ENCODE measurements around the gene RALY. TPM values are rescaled to one million over a fixed set of nuclear protein-coding genes. Genes with fewer than 3 reads are reported as not detected.

The RALY gene
- total and polyA plus RNA-seq, 2 of the 4 experiments (the other 2 are of a cell fraction), result 46.2 to 115 TPM

GRCh38 chr20:34070079-34070439 is 76.3 kb downstream of the RALY start:
- peaks cover 76% of the 10 kb centered on the region for H4K20me1 ChIP-seq (ENCODE audit: insufficient read depth, low read length)
- no peak overlapping the region for H3K14ac ChIP-seq (replicated peaks; ENCODE audit: low read depth, low read length)
- peaks cover 40 to 90% of the 10 kb centered on the region in 2 experiments for H3K79me1 ChIP-seq (ENCODE audit: low read depth in 1 of 2, low read length in 2 of 2)
- no peak overlapping the region for H3K4ac ChIP-seq (ENCODE audit: low read depth, low read length)
- no peak overlapping the region for H2BK20ac ChIP-seq (ENCODE audit: low read depth, low read length)
- no peak overlapping the region for H4K91ac ChIP-seq (ENCODE audit: insufficient read depth, low read depth, low read length)
- no peak overlapping the region for H3K4me2 ChIP-seq (ENCODE audit: low read depth, low read length)
- H2BK120ac ChIP-seq (ENCODE audit: low read depth, low read length), result no peak overlapping the region
- H3K36me3 ChIP-seq (ENCODE audit: control insufficient read depth, insufficient read depth, low read length), result peaks cover 23% of the 10 kb centered on the region
- DNase-seq, result no peak
- H3K9me1 ChIP-seq (ENCODE audit: insufficient read depth, low read length), result peaks cover 15% of the 10 kb centered on the region
- in situ Hi-C loops (cut with MboI; ENCODE audit: low sequenced_read_pairs), result no loop called here
- no peak overlapping the region for H2BK5ac ChIP-seq (ENCODE audit: low read depth, low read length, poor library complexity, severe bottlenecking)
- no peak overlapping the region for H2AK9ac ChIP-seq (replicated peaks; ENCODE audit: low read depth, low read length, poor library complexity)
- TF ChIP-seq USF2 (IDR thresholded peaks at IDR 0.05; ENCODE audit: low read depth, low read length), result no peak
- no peak for TF ChIP-seq MAZ (IDR thresholded peaks at IDR 0.05; ENCODE audit: borderline replicate concordance, low read depth, low read length)
- no peak for TF ChIP-seq POLR2A (IDR thresholded peaks at IDR 0.05; ENCODE audit: low read depth, low read length)
- TF ChIP-seq, protein P1, sequence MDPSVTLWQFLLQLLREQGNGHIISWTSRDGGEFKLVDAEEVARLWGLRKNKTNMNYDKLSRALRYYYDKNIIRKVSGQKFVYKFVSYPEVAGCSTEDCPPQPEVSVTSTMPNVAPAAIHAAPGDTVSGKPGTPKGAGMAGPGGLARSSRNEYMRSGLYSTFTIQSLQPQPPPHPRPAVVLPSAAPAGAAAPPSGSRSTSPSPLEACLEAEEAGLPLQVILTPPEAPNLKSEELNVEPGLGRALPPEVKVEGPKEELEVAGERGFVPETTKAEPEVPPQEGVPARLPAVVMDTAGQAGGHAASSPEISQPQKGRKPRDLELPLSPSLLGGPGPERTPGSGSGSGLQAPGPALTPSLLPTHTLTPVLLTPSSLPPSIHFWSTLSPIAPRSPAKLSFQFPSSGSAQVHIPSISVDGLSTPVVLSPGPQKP (IDR thresholded peaks at IDR 0.05; ENCODE audit: borderline replicate concordance, low read depth, low read length), result no peak
- no peak for TF ChIP-seq RFX5 (IDR thresholded peaks at IDR 0.05; ENCODE audit: low read depth, low read length)
- no peak for TF ChIP-seq MAFK (IDR thresholded peaks at IDR 0.05; ENCODE audit: low read depth, low read length)
- no peak for TF ChIP-seq CHD1 (IDR thresholded peaks at IDR 0.05; ENCODE audit: low read depth, low read length)
- peaks cover 15% of the 10 kb centered on the region for H3K4me1 ChIP-seq (ENCODE audit: control insufficient read depth, insufficient read depth, low read length)
- H3K18ac ChIP-seq (ENCODE audit: low read depth, low read length), result no peak overlapping the region
- ATAC-seq (ENCODE audit: low read depth), result no peak
- H2BK15ac ChIP-seq (ENCODE audit: low read depth, low read length), result no peak overlapping the region
- no CpG with 5 or more reads among the region's 3 CpGs for WGBS, 2 experiments (ENCODE audit: extremely low coverage in 2 of 2, insufficient read length in 1 of 2)
- H4K8ac ChIP-seq (ENCODE audit: low read depth in 2 of 2, low read length in 2 of 2), result no peak overlapping the region
- H3K23ac ChIP-seq (ENCODE audit: low read depth, low read length), result no peak overlapping the region
- no peak overlapping the region for H3K9ac ChIP-seq (ENCODE audit: low read depth, low read length)
- dilution Hi-C loops (cut with HindIII; ENCODE audit: low sequenced_read_pairs, unreplicated experiment), result no loop called here
- no peak overlapping the region for H2AK5ac ChIP-seq (ENCODE audit: low read depth, low read length)
- H3K27me3 ChIP-seq (ENCODE audit: control insufficient read depth, insufficient read depth, low read length), result no peaks in the 10 kb centered on the region
- H2AFZ ChIP-seq (replicated peaks; ENCODE audit: low read length, poor library complexity), result no peak overlapping the region
- no peak overlapping the region for H3K4me3 ChIP-seq (ENCODE audit: insufficient read depth, low read depth, low read length)
- ChIA-PET POLR2A (ENCODE audit: unreplicated experiment) (no interaction called here), CTCF (interaction anchor here (1.0 to 2.0 kb wide), 5 partner anchors 13 to 212 kb away, joined by 3 to 6 read pairs (median 5); no protein-coding TSS in a partner anchor)
- H3K9me3 ChIP-seq (ENCODE audit: control insufficient read depth, insufficient read depth, low read length), result no peaks in the 10 kb centered on the region
- H4K5ac ChIP-seq (ENCODE audit: low read depth, low read length), result no peak overlapping the region
- H3K56ac ChIP-seq (ENCODE audit: extremely low read depth, insufficient read depth, low read length), result no peak overlapping the region
- no TSS peak for BruUV-seq (replicated peaks)
- H3K27ac ChIP-seq (ENCODE audit: insufficient read depth, low read length), result no peak overlapping the region
- intact Hi-C loops (cut with micrococcal nuclease), result loop anchor here (1.0 kb wide), 1 partner anchor 137 kb away; no protein-coding TSS in a partner anchor

All from IMR-90 (cell line).